Retinal pigment epithelial cell (primary cell): ENCODE data around the gene DNAH5.

ENCODE experiments used
- DNase-seq: peaks from one replicate; pipeline ENCODE4 v3.0.0-alpha.2; 2010; ENCODE audit warnings: low read depth
- H3K4me3 ChIP-seq: 2 replicates; pipeline ENCODE4 v1.5.1; 2011; ENCODE audit warnings: mild to moderate bottlenecking, low read length, control low read depth, moderate library complexity
- TF ChIP-seq, protein P1 (sequence below): conservative IDR thresholded peaks from 2 replicates; pipeline ENCODE4 v1.5.1; 2011; ENCODE audit warnings: low read depth, low read length, control low read depth, inconsistent platforms

Gene DNAH5

DNA sequence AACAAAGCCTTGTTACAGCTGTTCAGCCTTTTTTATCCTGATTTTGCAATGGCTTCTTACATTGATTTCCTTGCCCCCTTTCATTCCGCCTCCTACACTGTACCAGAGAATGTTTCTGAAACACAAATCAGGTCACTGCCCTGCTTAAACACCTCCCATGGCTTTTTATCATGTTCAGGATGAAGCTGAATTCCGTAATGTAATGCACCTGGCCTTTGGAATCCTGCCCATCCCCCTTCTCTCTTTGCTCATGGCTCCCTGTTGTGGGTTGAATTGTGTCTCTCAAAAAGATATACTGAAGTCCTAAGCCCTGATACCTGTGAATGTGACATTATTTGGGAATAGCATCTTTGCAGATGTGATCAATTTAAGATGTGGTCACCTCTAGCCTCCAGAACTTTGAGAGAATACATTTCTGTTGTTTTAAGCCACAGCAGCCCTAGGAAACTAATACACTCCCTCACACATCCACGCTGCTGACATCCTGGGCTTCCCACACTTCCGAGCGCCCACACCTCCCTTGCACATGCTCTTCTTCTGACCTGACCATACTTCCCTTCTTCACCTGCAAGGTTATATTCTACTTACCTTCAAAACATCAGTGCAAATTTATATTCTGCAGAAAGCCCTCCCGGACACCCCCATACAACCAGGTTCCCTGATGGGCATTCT, 101.2 kb downstream of the DNAH5 start:
- TF ChIP-seq, protein P1, sequence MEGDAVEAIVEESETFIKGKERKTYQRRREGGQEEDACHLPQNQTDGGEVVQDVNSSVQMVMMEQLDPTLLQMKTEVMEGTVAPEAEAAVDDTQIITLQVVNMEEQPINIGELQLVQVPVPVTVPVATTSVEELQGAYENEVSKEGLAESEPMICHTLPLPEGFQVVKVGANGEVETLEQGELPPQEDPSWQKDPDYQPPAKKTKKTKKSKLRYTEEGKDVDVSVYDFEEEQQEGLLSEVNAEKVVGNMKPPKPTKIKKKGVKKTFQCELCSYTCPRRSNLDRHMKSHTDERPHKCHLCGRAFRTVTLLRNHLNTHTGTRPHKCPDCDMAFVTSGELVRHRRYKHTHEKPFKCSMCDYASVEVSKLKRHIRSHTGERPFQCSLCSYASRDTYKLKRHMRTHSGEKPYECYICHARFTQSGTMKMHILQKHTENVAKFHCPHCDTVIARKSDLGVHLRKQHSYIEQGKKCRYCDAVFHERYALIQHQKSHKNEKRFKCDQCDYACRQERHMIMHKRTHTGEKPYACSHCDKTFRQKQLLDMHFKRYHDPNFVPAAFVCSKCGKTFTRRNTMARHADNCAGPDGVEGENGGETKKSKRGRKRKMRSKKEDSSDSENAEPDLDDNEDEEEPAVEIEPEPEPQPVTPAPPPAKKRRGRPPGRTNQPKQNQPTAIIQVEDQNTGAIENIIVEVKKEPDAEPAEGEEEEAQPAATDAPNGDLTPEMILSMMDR = no peak

DNA sequence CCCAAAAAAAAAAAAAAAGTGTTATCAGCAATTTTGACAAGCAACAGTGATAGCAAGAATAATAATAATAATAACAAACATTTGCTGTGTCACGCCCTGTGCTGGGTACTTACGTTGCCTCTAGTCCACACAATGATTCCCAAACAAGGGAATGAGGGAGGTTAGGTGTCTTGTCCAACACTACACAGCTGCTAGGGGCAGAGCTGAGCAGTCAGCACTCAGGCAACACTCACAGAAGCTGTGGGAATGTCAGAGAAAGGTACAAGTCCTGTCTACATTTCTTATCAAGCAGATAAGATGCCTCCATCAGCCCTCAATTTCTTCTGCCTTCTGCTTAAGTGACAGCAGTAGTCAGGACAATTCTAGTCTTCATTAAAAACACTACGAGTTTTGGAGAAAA, 111.0 kb downstream of the DNAH5 start:
- TF ChIP-seq, protein P1 = no peak
- no peak overlapping the region for H3K4me3 ChIP-seq
- no peak for DNase-seq

More for the DNA sequence above, 101.2 kb downstream of the DNAH5 start:
- no peak overlapping the region for H3K4me3 ChIP-seq
- no peak for DNase-seq

DNA sequence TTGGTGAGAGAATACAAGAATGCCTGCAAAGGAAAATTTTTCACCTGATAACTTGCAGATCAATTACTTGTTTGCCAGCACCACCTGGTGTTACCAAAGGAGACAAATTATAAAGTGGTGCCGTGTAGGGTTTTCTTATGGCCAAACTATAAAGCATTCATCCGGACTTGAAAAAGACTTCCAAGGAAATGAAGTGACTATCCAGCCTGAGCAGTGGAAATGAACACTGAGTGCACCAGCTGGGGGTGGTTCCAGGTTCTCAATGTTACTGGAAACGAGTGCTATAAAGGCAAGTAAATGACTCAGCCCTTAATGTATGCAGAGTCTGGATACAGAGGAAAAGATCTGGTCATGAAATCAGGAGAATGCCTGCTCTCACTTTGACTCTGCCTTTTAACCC, 113.1 kb downstream of the DNAH5 start:
- no peak overlapping the region for H3K4me3 ChIP-seq
- DNase-seq = no peak
- TF ChIP-seq, protein P1 = peak; percentile 23

DNA sequence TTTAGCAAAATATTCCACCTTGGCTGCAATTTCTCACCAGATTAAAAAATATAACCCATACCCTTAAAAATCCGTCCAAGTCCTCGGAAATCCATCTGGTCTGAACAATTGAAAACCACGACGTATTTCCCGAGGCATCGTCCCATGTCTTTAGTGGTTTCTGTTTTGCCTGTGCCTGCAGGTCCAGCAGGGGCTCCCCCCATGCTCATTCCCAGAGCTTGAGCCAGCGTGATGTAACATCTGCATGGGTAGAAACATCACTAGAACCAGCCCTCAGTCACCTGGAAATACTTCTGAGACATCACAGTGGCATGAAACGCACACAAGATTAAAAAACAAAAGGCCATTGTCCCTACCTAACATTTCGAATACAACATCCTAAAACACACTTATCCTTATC, 114.0 kb downstream of the DNAH5 start:
- H3K4me3 ChIP-seq = no peak overlapping the region
- no peak for DNase-seq
- TF ChIP-seq, protein P1 = no peak

DNA sequence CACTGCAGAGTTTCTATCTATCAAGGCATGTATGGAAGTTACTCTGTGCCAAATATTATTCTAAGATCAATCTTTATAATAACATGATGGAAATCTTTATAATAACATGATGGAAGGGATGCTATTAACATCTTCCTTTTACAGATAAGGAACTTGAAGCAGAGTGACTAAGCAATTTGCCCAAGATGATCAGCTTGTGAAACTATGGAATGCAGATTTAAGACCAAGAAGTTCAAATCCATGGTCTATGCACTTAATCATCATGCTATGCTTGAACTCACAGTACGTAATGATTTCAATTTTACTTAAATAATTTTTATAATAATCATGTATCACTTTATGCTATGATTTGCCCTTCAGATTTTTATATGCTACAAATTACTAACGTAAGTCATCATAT, 123.1 kb downstream of the DNAH5 start:
- H3K4me3 ChIP-seq = no peak overlapping the region
- DNase-seq = no peak
- TF ChIP-seq, protein P1 = no peak

DNA sequence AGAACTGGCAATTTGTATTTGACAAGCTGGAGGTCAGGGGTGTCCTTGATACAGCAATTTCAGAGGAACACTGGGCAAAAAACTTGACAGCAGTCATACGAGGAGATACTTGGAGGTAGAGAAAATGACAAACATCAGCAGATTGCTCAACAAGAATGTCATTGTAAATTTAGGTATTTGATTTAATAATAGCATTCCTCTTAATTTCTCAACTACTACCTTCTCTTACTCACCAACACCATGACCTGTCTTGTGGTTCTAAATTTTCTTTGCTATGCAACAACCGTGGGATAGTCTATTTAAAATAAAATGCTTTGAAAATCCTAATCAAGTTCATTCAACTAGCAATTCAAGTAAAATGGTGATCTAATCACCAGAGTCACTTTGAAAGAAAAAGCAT, 128.4 kb downstream of the DNAH5 start:
- H3K4me3 ChIP-seq = no peak overlapping the region
- TF ChIP-seq, protein P1 = no peak
- no peak for DNase-seq

DNA sequence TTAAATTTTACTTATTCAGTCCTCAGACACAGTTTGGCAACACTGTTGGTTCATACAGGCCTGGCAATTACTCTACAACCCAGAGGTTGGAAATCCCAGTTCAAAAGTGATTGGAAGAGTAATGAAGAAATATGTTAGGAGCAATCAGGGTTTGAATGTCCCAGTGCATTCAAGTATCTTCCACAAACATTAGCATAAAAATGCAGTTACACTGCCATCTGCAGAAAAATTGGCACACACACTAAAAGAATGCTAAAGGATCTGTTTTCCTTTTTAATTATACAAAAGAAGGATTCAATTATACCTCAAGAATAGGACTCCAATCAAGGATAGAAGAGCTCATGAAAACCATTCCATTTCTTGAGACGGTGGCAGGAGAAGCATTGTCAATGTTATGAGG, 130.2 kb downstream of the DNAH5 start:
- DNase-seq = no peak
- H3K4me3 ChIP-seq = no peak overlapping the region
- TF ChIP-seq, protein P1 = peak; percentile 7
